Keratinocyte (primary cell): ENCODE results near the gene CPEB1.

Experiments
- EZH2 ChIP-seq: IDR thresholded peaks from one replicate; pipeline ENCODE4 v1.6.1; 2012; ENCODE audit warnings: inconsistent platforms, mild to moderate bottlenecking, low read length, moderate library complexity
- TF ChIP-seq, protein P1 (sequence below), 3 experiments: IDR thresholded peaks in 1 of 3; conservative IDR thresholded peaks in 1 of 3; optimal IDR thresholded peaks in 1 of 3; 2 replicates in 2 of 3; 3 replicates in 1 of 3; pipeline versions ENCODE3 to v1.5.1; 2011; ENCODE audit warnings: low read length in 3 of 3, mild to moderate bottlenecking in 3 of 3, moderate library complexity in 2 of 3, control low read depth in 1 of 3, inconsistent platforms in 1 of 3; ENCODE audit not compliant: insufficient read depth in 2 of 3; ENCODE audit errors: extremely low read depth in 1 of 3

DNA sequence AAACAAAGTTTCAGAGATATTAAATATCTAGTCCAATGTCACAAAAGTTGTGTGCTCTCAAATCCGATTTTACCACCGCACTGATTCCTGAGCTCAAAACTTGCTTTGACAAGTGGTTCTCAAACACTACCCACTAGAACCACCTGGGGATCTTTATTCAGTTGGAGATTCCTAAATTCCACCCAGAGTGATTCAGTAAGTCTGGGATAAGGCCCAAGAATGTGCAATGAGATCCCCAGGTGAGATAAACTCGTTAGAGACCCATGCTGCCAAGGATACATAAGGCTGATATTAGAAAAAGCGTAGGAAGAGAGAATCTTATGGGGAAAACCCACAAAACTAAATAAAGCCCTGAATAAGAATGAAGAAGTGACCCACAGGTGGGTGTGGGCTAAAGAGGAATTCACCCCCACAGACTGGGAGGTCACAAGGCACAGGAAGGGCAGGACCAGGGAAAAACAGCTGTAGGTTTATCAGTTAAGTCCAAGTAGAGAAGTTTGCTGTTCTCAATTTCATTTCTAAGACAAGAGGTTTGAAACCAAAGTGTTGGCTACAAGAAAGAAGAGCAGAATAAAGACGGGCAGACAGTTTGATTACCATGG is 95.4 kb downstream of the CPEB1 start:
- TF ChIP-seq EZH2 = no peak
- TF ChIP-seq, protein P1, sequence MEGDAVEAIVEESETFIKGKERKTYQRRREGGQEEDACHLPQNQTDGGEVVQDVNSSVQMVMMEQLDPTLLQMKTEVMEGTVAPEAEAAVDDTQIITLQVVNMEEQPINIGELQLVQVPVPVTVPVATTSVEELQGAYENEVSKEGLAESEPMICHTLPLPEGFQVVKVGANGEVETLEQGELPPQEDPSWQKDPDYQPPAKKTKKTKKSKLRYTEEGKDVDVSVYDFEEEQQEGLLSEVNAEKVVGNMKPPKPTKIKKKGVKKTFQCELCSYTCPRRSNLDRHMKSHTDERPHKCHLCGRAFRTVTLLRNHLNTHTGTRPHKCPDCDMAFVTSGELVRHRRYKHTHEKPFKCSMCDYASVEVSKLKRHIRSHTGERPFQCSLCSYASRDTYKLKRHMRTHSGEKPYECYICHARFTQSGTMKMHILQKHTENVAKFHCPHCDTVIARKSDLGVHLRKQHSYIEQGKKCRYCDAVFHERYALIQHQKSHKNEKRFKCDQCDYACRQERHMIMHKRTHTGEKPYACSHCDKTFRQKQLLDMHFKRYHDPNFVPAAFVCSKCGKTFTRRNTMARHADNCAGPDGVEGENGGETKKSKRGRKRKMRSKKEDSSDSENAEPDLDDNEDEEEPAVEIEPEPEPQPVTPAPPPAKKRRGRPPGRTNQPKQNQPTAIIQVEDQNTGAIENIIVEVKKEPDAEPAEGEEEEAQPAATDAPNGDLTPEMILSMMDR (optimal IDR thresholded peaks at IDR 0.05 in 1 of 3, IDR thresholded peaks at IDR 0.05 in 1 of 3, conservative IDR thresholded peaks at IDR 0.05 in 1 of 3; ENCODE audit: extremely low read depth in 1 of 3, insufficient read depth in 2 of 3, low read length in 3 of 3) = no peak
